HG03469 (cell line): ENCODE data around the gene RPS28.

Experiments used
- ATAC-seq: cut with Tn5 transposase; IDR thresholded peaks from one replicate; pipeline ENCODE4 v1.9.1; 2021; ENCODE audit warnings: mild to moderate bottlenecking, moderate library complexity, moderate number of reproducible peaks; ENCODE audit not compliant: unreplicated experiment

The RPS28 gene

DNA sequence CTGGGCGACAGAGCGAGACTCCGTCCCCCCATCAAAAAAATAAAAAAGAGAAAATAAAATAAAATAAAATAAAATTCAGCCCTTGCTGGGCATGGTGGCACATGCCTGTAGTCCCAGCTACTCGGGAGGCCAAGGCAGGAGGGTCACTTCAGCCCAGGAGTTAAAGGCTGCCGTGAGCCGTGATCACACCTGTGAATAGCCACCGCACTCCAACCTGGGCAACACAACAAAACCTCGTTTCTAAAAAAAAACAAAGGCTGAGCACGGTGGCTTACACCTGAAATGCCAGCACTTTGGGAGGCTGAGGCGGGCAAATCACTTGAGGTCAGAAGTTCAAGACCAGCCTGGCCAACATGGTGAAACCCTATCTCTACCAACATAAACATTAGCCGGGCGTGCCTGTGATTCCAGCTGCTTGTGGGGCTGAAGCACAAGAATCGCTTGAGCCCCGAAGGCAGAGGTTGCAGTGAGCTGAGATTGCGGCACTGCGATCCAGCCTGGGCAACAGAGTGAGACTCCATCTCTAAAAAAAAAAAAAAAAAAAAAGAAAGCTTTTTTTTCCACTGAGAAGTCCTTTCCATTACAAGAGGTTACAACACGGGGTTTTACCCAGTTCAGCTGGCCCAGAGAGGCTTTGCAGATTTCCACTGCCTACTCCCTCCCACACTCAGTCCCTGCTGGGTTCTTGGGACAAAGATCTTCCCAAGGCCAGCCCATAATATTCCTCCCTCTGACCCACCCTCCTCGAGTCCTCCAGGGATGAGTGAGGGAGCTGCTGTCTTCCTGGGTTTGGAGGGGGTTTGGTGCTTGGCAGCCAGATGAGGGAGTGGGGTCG is 49.1 kb downstream of the RPS28 start:
- ATAC-seq = no peak

GRCh38 chr19:8371011-8371804 is 49.9 kb downstream of the RPS28 start:
- ATAC-seq = no peak
